Neural crest cell (in vitro differentiated cells): Measurements from ENCODE around the gene PTPRS. TPM values are rescaled to one million over a fixed set of nuclear protein-coding genes. Genes with fewer than 3 reads are reported as not detected.
A peak's percentile ranks its signal among the peaks of the same experiment; 100 is the strongest.

Experiments used
- DNase-seq: peaks from one replicate; pipeline ENCODE4 v3.0.0; 2021; ENCODE audit warnings: low read depth, mixed read lengths, low spot score
- H3K27ac Mint-ChIP-seq: one replicate; pipeline ENCODE4 v1.8.0; 2021; ENCODE audit warnings: mild to moderate bottlenecking, mixed read lengths; ENCODE audit not compliant: unreplicated experiment
- H3K27me3 Mint-ChIP-seq: 2 replicates; pipeline ENCODE4 v1.8.0; 2021; ENCODE audit warnings: low read depth, mild to moderate bottlenecking, mixed read lengths
- H3K36me3 Mint-ChIP-seq: 2 replicates; pipeline ENCODE4 v1.8.0; 2021; ENCODE audit warnings: low read depth, mild to moderate bottlenecking, mixed read lengths
- H3K4me1 Mint-ChIP-seq: 2 replicates; pipeline ENCODE4 v1.8.0; 2021; ENCODE audit warnings: mixed read lengths
- H3K4me3 Mint-ChIP-seq: one replicate; pipeline ENCODE4 v1.8.0; 2021; ENCODE audit warnings: mild to moderate bottlenecking, mixed read lengths
- H3K9me3 Mint-ChIP-seq: 2 replicates; pipeline ENCODE4 v1.8.0; 2021; ENCODE audit warnings: mixed read lengths
- total RNA-seq: library from RNA; stranded (reverse); gene quantifications from 2 replicates; pipeline ENCODE4 v1.2.1, GENCODE V29; 2021
- TF ChIP-seq, protein P1 (sequence below): fragments of 200-600 bp; sonication (generic); conservative IDR thresholded peaks from 2 replicates; pipeline ENCODE4 v1.5.0; 2021; ENCODE audit warnings: antibody characterized with exemption, mild to moderate bottlenecking

PTPRS gene
- total RNA-seq, 1 donor from 2014 or later, result 357 TPM

GRCh38 chr19:5341448-5341820 is 822 bp upstream of the PTPRS start:
- Mint-ChIP-seq H3K4me3 (peak overlapping the region; percentile 87), H3K36me3 (no peaks in the 10 kb centered on the region), H3K4me1 (peaks cover 26% of the 10 kb centered on the region), H3K27ac (no peak overlapping the region), H3K27me3 (peaks cover 13% of the 10 kb centered on the region), H3K9me3 (no peaks in the 10 kb centered on the region)
- DNase-seq, result no peak
- TF ChIP-seq, protein P1, sequence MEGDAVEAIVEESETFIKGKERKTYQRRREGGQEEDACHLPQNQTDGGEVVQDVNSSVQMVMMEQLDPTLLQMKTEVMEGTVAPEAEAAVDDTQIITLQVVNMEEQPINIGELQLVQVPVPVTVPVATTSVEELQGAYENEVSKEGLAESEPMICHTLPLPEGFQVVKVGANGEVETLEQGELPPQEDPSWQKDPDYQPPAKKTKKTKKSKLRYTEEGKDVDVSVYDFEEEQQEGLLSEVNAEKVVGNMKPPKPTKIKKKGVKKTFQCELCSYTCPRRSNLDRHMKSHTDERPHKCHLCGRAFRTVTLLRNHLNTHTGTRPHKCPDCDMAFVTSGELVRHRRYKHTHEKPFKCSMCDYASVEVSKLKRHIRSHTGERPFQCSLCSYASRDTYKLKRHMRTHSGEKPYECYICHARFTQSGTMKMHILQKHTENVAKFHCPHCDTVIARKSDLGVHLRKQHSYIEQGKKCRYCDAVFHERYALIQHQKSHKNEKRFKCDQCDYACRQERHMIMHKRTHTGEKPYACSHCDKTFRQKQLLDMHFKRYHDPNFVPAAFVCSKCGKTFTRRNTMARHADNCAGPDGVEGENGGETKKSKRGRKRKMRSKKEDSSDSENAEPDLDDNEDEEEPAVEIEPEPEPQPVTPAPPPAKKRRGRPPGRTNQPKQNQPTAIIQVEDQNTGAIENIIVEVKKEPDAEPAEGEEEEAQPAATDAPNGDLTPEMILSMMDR, result no peak

DNA sequence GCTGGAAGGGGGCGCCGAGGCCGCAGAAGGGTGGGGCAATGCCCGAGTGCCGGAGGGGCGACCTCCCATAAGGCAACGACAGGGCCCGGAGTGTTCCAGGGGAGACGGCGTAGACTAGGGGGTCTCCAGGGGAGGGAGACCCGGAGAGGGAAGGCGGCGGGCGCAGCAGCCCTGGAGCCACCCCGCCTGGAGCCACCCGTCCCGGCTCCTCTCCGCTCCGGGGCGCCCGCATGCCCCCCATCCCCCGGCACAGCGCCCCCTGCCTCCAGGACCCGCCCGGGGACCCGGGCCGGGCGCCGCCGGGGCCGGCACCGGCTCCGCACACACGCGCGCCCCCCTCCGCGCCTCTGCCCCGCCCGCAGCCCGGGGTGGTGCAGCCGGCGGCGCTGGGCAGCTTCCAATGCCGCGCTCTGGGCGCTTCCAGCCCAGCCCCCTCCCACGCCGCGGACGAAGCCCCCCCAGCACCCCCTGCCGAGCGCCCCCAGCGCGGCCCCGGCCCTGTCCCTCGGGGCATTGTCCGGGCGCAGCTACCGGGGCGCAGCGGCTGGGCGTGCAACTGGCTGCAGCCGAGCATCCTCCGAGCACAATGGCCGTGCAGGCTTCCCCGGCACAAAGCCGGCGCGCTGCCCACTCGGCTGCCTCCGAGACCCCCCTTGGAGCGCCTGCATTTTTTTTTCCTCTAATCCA is 519 bp downstream of the PTPRS start:
- Mint-ChIP-seq H3K9me3 (no peaks in the 10 kb centered on the region), H3K4me3 (peak overlapping the region; percentile 87), H3K4me1 (peaks cover 36% of the 10 kb centered on the region), H3K36me3 (no peaks in the 10 kb centered on the region), H3K27ac (peak overlapping the region; percentile 96), H3K27me3 (peaks cover 6% of the 10 kb centered on the region)
- peak; percentile 32 for DNase-seq
- TF ChIP-seq, protein P1, result peak; percentile 43

DNA sequence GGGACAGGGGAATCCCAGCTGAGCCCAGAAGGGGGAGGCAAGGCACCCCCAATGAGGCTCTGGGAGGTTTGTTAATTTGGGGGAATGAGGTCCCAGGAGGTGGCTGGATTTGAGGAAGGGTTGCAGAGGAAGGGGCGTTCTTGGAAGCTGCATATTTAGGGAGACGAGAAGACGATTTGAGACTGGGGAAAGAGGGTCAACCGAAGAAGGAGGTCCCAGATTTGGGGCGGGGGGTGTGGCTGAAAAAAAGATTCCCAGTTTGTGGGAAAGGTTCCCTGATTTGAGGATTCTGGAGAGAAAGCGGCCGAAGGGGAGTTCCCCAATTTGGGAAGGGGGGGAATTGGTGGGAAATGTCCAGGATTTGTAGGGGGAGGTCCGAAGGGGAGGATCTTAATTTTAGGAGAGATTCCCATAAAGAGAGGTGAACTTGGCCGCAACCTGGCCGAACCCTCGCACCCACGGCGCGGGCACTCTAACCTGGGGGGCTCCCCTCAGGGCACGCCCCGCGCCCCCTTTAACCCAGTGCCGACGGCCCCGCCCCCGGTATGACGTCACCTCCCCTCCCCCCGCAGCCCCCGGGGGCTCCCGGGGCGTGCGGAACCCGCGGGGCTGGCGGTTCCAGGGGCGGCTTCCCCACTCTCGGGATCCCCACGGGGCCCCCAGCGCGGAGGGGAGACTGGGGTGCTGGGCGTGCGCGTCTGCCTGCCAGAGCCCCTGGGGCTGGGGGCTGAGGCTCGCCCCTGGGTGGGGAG is 1.2 kb downstream of the PTPRS start:
- peaks cover 6% of the 10 kb centered on the region for H3K27me3 Mint-ChIP-seq
- no peak for DNase-seq
- peak overlapping the region; percentile 91 for H3K27ac Mint-ChIP-seq
- H3K4me1 Mint-ChIP-seq, result peaks cover 37% of the 10 kb centered on the region
- TF ChIP-seq, protein P1, result no peak
- H3K9me3 Mint-ChIP-seq, result no peaks in the 10 kb centered on the region
- H3K4me3 Mint-ChIP-seq, result peak overlapping the region; percentile 96
- H3K36me3 Mint-ChIP-seq, result no peaks in the 10 kb centered on the region

DNA sequence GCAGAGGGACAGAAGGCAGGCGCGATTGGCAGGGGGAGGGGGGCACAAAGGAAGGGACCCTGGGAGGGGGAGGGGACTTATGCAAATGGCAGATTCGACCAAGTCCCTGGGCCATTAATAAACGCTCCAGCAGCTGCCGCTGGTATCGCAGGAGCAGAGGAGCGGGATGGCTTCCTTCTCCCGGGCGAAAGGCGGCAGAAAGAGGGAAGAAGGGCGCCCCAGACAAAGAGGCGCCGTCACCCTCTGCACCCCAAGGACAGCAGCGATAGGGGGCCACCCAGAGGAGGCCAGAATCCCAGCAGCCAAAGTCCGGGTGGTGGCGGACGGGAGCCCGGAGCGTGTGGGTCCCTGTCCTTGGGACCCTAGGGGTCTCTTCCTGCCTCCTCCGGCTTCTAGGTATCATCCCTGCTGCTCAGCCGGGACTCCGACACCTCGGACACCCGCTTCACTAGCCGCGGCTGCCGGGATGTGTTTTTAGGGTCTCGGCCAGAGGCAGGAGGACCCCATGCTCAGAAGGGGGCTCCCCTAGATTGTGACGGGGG is 1.9 kb downstream of the PTPRS start:
- Mint-ChIP-seq H3K4me3 (peak overlapping the region; percentile 96), H3K4me1 (peaks cover 37% of the 10 kb centered on the region), H3K36me3 (no peaks in the 10 kb centered on the region), H3K27me3 (peaks cover 6% of the 10 kb centered on the region), H3K27ac (peak overlapping the region; percentile 91), H3K9me3 (no peaks in the 10 kb centered on the region)
- TF ChIP-seq, protein P1, result no peak
- peak; percentile 46 for DNase-seq

DNA sequence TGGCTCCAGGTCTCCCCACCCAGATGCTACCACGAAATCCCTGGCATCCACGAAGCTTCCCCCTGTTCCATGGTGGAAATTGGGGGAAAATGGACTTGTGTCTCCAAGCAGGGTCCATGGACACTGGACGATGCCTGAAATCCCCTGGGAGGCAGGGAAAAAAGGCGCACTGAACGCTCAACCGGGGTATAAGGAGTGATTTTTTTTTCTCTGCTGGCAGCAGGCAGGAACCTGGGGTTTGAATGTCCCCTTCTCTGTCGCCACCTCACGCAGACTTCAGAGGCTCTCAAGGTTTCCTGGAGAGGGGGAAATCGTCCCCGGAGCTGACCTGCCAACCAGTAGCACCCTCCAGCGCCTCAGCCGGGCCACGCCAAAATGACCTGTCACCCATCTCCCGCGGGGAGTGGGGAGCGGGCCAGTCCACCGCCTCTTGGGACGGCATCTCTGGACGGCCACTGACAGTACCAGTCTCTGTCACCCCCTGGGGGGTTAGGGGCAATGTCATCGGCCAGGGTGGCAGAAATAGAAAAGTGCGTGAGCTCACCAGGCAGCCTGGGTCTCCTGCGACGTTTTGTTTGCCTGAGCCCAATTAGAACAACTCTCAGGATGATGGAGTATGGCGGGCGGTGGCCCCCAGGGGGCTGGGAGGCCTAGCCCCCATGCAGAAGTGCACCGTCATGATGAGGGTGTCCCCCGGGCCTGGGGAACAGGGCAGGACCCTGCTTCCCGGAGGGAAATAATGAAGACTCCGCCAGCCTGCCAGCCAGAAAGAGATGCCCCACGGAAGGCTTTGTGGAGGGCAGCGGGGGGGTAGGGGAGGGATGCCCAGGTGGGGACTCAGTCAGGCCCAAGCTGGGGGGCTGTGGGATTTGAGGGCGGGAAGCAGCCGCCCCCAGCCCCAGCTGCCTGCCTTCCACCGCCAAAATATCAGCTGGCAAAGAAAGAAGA is 2.6 kb downstream of the PTPRS start:
- Mint-ChIP-seq H3K9me3 (no peaks in the 10 kb centered on the region), H3K4me1 (peaks cover 37% of the 10 kb centered on the region), H3K4me3 (peak overlapping the region; percentile 96), H3K27me3 (peaks cover 6% of the 10 kb centered on the region), H3K27ac (peak overlapping the region; percentile 62), H3K36me3 (no peaks in the 10 kb centered on the region)
- no peak for DNase-seq
- TF ChIP-seq, protein P1, result no peak
